ENCODE results near the gene HOTAIR. TPM values are rescaled to one million over a fixed set of nuclear protein-coding genes. Genes with fewer than 3 reads are reported as not detected.

HOTAIR gene
- total RNA-seq, 1 experiment from 2014 or later, result 3.5 TPM

DNA sequence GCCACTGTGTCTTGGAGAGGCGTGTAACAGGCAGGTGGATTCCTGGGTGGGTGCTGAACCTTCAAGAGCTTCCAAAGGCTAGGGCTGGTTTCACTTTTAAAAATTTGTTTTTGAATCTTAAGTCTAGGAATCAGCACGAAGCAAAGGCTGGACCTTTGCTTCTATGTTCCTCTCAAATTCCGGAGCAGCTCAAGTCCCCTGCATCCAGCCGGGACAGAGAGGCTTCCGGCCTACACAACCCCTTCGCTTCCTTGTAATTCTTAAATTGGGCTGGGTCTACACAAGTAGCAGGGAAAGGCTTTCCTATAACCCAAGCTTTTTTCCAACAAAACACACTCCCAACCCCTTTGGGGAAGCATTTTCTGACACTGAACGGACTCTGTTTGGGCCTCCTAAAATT, 11.7 kb downstream of the HOTAIR start:
- TF ChIP-seq CTCF (conservative IDR thresholded peaks at IDR 0.05; ENCODE audit: low read depth, low read length) (no peak), EZH2 (IDR thresholded peaks at IDR 0.05; ENCODE audit: low read length, unreplicated experiment) (no peak), EZH2phosphoT487 (IDR thresholded peaks at IDR 0.05; ENCODE audit: borderline replicate concordance, low read length) (no peak)
- Histone ChIP-seq H3K27me3 (ENCODE audit: low read length) (no peaks in the 10 kb centered on the region), H3K4me2 (ENCODE audit: low read length) (no peak overlapping the region), H4K20me1 (ENCODE audit: low read length) (no peaks in the 10 kb centered on the region), H2AFZ (ENCODE audit: low read length) (no peak overlapping the region), H3K27ac (ENCODE audit: low read length) (no peak overlapping the region), H3K4me3 (ENCODE audit: low read length) (no peak overlapping the region), H3K36me3 (ENCODE audit: low read depth, low read length) (no peaks in the 10 kb centered on the region), H3K4me1 (ENCODE audit: insufficient read depth, low read length) (no peaks in the 10 kb centered on the region), H3K9ac (ENCODE audit: low read length) (no peak overlapping the region), H3F3A (ENCODE audit: low read length, unreplicated experiment) (no peaks in the 10 kb centered on the region), H3K79me2 (ENCODE audit: low read length) (no peaks in the 10 kb centered on the region), H3K9me3 (ENCODE audit: low read length) (no peaks in the 10 kb centered on the region), H3K9me2 (replicated peaks; ENCODE audit: low read length) (no peaks in the 10 kb centered on the region)
- no TSS peak for BruUV-seq (replicated peaks)
- intact Hi-C loops (cut with micrococcal nuclease), result no loop called here
- DNase-seq (no peak), ATAC-seq (no peak)
- ChIA-PET CTCF (interaction anchor here (0.5 kb wide), 1 partner anchor 404 kb away, joined by 3 read pairs; no protein-coding TSS in a partner anchor), POLR2A (ENCODE audit: unreplicated experiment) (no interaction called here)

DNA sequence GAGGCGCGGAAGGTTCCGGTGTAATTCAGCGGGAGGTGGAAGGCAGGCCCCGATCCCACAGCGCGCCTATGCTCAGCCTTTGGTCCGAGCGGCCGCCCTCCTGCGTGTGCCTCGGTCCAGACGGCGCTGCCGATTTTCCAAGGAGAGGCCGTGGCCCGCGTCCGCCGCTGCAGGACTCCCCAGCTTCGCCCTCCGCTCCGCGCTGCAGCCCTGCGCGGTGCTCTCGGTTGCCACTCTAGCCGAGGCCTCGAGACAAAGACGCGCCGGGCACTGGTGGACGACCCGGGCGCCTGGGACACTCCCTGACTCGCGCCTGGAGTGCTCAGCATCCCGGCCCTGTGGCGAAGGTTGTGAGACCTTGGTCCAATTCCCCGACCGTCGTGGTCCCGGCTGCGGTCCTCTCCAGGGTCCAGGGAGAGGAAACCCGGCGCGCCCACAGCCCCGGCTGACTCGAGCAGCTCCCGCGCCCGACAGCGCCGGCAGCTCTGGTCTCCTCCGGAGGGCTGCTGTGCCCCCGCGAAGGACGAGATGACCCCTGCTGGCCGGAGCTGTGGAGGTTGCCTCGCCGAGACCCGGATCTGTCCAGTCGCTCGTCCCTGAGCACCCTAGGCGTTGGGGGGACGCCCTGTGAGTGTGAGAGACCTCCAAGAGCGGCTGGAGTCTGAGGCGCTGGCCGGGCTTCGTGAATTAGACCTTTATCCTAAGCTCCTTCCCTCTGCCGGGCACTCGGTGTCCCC, 13.6 kb downstream of the HOTAIR start:
- Histone ChIP-seq H3K79me2 (ENCODE audit: low read length) (no peaks in the 10 kb centered on the region), H3K4me2 (ENCODE audit: low read length) (no peak overlapping the region), H3K4me1 (ENCODE audit: insufficient read depth, low read length) (no peaks in the 10 kb centered on the region), H3K27me3 (ENCODE audit: low read length) (no peaks in the 10 kb centered on the region), H3K9ac (ENCODE audit: low read length) (no peak overlapping the region), H3K9me3 (ENCODE audit: low read length) (no peaks in the 10 kb centered on the region), H3K36me3 (ENCODE audit: low read depth, low read length) (no peaks in the 10 kb centered on the region), H3K4me3 (ENCODE audit: low read length) (no peak overlapping the region), H4K20me1 (ENCODE audit: low read length) (no peaks in the 10 kb centered on the region), H3F3A (ENCODE audit: low read length, unreplicated experiment) (no peaks in the 10 kb centered on the region), H2AFZ (ENCODE audit: low read length) (no peak overlapping the region), H3K27ac (ENCODE audit: low read length) (no peak overlapping the region), H3K9me2 (replicated peaks; ENCODE audit: low read length) (no peaks in the 10 kb centered on the region)
- ChIA-PET POLR2A (ENCODE audit: unreplicated experiment) (no interaction called here), CTCF (no interaction called here)
- BruUV-seq (replicated peaks), result no TSS peak
- intact Hi-C loops (cut with micrococcal nuclease), result no loop called here
- no peak for TF ChIP-seq CTCF (conservative IDR thresholded peaks at IDR 0.05; ENCODE audit: low read depth, low read length)
- DNase-seq (no peak), ATAC-seq (no peak)

GRCh38 chr12:53960187-53961024, 14.3 kb downstream of the HOTAIR start:
- Histone ChIP-seq H3K27me3 (ENCODE audit: low read length) (no peaks in the 10 kb centered on the region), H3K79me2 (ENCODE audit: low read length) (no peaks in the 10 kb centered on the region), H3K4me2 (ENCODE audit: low read length) (no peak overlapping the region), H3F3A (ENCODE audit: low read length, unreplicated experiment) (no peaks in the 10 kb centered on the region), H3K9me3 (ENCODE audit: low read length) (no peaks in the 10 kb centered on the region), H3K9me2 (replicated peaks; ENCODE audit: low read length) (no peaks in the 10 kb centered on the region), H3K9ac (ENCODE audit: low read length) (no peak overlapping the region), H4K20me1 (ENCODE audit: low read length) (no peaks in the 10 kb centered on the region), H3K4me3 (ENCODE audit: low read length) (no peak overlapping the region), H2AFZ (ENCODE audit: low read length) (no peak overlapping the region), H3K27ac (ENCODE audit: low read length) (no peak overlapping the region), H3K36me3 (ENCODE audit: low read depth, low read length) (no peaks in the 10 kb centered on the region), H3K4me1 (ENCODE audit: insufficient read depth, low read length) (no peaks in the 10 kb centered on the region)
- no peak for DNase-seq
- ATAC-seq, result no peak
- intact Hi-C loops (cut with micrococcal nuclease), result no loop called here
- ChIA-PET POLR2A (ENCODE audit: unreplicated experiment) (no interaction called here), CTCF (interaction anchor here (0.9 kb wide), 1 partner anchor 214 kb away, joined by 3 read pairs; no protein-coding TSS in a partner anchor)
- no TSS peak for BruUV-seq (replicated peaks)
- TF ChIP-seq CTCF (conservative IDR thresholded peaks at IDR 0.05; ENCODE audit: low read depth, low read length), result no peak
- no peak for TF ChIP-seq EZH2 (IDR thresholded peaks at IDR 0.05; ENCODE audit: low read length, unreplicated experiment)
- no peak for TF ChIP-seq EZH2phosphoT487 (IDR thresholded peaks at IDR 0.05; ENCODE audit: borderline replicate concordance, low read length)

All from PC-3 (cell line).